ENCODE data around the gene USHBP1. TPM values are rescaled to one million over a fixed set of nuclear protein-coding genes. Genes with fewer than 3 reads are reported as not detected.
A peak's percentile ranks its signal among the peaks of the same experiment; 100 is the strongest.

USHBP1 gene
- total and polyA plus RNA-seq, 2 of the 13 experiments (the other 11 are each of a cell fraction or from before 2014, with no cell fraction given): 0.15 to 1.5 TPM

DNA sequence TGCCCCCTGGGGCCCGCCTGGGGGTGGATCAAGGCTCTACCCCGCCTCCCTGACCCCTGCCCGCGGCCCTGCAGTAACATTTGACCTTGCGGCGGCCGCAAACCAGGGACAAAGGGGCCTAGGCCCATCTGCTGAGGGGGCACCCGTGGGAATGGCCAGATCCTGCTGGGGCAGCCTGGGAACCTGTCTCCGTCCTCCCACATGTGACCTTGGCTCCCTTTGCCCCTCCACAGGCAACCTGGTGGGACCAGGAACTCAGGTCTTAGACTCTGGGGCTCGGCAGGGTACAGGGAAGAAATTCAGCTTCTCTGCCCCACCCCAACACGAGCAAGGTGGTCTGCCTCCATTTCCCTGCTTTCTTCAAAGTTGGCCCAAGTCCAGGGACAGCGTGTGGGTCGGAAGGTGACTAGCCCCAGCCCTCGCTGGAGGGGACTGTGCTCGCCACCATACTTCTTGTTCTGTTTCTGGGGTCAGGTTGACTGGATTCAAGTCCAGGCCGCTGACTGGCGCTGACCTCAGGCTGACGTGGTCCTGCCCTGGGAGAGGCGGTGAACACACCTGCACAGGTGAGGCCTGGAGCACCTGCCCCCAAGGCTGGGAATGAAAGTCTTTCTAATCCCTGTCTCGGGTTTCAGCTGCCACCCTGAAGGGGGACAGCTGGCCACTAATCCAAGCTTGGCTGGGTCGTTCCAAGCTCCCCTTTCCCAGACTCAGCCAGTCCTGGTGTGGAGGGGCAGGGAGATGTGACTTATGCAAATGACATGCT lies 16.4 kb downstream of the USHBP1 start (continued):
- TF ChIP-seq, protein P1, sequence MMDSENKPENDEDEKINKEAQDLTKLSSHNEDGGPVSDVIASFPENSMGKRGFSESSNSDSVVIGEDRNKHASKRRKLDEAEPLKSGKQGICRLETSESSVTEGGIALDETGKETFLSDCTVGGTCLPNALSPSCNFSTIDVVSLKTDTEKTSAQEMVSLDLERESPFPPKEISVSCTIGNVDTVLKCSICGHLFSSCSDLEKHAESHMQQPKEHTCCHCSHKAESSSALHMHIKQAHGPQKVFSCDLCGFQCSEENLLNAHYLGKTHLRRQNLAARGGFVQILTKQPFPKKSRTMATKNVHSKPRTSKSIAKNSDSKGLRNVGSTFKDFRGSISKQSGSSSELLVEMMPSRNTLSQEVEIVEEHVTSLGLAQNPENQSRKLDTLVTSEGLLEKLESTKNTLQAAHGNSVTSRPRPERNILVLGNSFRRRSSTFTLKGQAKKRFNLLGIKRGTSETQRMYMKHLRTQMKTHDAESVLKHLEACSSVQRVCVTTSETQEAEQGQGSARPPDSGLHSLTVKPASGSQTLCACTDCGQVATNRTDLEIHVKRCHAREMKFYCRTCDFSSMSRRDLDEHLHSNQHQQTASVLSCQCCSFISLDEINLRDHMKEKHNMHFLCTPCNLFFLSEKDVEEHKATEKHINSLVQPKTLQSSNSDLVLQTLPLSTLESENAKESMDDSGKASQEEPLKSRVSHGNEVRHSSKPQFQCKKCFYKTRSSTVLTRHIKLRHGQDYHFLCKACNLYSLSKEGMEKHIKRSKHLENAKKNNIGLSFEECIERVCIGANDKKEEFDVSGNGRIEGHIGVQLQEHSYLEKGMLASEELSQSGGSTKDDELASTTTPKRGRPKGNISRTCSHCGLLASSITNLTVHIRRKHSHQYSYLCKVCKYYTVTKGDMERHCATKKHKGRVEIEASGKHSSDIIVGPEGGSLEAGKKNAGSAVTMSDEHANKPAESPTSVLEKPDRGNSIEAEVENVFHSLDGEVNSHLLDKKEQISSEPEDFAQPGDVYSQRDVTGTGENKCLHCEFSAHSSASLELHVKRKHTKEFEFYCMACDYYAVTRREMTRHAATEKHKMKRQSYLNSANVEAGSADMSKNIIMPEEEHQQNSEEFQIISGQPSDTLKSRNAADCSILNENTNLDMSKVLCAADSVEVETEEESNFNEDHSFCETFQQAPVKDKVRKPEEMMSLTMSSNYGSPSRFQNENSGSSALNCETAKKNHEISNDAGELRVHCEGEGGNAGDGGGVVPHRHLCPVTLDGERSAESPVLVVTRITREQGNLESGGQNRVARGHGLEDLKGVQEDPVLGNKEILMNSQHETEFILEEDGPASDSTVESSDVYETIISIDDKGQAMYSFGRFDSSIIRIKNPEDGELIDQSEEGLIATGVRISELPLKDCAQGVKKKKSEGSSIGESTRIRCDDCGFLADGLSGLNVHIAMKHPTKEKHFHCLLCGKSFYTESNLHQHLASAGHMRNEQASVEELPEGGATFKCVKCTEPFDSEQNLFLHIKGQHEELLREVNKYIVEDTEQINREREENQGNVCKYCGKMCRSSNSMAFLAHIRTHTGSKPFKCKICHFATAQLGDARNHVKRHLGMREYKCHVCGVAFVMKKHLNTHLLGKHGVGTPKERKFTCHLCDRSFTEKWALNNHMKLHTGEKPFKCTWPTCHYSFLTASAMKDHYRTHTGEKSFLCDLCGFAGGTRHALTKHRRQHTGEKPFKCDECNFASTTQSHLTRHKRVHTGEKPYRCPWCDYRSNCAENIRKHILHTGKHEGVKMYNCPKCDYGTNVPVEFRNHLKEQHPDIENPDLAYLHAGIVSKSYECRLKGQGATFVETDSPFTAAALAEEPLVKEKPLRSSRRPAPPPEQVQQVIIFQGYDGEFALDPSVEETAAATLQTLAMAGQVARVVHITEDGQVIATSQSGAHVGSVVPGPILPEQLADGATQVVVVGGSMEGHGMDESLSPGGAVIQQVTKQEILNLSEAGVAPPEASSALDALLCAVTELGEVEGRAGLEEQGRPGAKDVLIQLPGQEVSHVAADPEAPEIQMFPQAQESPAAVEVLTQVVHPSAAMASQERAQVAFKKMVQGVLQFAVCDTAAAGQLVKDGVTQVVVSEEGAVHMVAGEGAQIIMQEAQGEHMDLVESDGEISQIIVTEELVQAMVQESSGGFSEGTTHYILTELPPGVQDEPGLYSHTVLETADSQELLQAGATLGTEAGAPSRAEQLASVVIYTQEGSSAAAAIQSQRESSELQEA (CRISPR knock-in tag; IDR thresholded peaks at IDR 0.05; ENCODE audit: not compliant biosample characterization): peak; percentile 34
- TF ChIP-seq, protein P2, sequence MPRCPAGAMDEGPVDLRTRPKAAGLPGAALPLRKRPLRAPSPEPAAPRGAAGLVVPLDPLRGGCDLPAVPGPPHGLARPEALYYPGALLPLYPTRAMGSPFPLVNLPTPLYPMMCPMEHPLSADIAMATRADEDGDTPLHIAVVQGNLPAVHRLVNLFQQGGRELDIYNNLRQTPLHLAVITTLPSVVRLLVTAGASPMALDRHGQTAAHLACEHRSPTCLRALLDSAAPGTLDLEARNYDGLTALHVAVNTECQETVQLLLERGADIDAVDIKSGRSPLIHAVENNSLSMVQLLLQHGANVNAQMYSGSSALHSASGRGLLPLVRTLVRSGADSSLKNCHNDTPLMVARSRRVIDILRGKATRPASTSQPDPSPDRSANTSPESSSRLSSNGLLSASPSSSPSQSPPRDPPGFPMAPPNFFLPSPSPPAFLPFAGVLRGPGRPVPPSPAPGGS (CRISPR knock-in tag; IDR thresholded peaks at IDR 0.05): peak; percentile 65; the same call in 1 of the 2 replicates
- TF ChIP-seq FOXK2 (IDR thresholded peaks at IDR 0.05) (no peak), SP5 (CRISPR knock-in tag; IDR thresholded peaks at IDR 0.05; ENCODE audit: borderline replicate concordance, low read depth) (peak; percentile 100), ZNF296 (CRISPR knock-in tag; conservative IDR thresholded peaks at IDR 0.05) (peak; percentile 82; the same call in 1 of the 2 replicates), NCOA1 (CRISPR knock-in tag; IDR thresholded peaks at IDR 0.05) (peak; percentile 93; the same call in 1 of the 2 replicates), GZF1 (CRISPR knock-in tag; IDR thresholded peaks at IDR 0.05) (no peak), ZBTB8A (CRISPR knock-in tag; IDR thresholded peaks at IDR 0.05; ENCODE audit: borderline replicate concordance, low read depth) (peak; percentile 60; the same call in 1 of the 2 replicates), ZBTB7A (CRISPR knock-in tag; IDR thresholded peaks at IDR 0.05) (peak; percentile 95), ZNF547 (CRISPR knock-in tag; IDR thresholded peaks at IDR 0.05) (no peak; the same call in 1 of the 2 replicates), SIX4 (CRISPR knock-in tag; IDR thresholded peaks at IDR 0.05) (peak; percentile 77)
- TF ChIP-seq, protein P3, sequence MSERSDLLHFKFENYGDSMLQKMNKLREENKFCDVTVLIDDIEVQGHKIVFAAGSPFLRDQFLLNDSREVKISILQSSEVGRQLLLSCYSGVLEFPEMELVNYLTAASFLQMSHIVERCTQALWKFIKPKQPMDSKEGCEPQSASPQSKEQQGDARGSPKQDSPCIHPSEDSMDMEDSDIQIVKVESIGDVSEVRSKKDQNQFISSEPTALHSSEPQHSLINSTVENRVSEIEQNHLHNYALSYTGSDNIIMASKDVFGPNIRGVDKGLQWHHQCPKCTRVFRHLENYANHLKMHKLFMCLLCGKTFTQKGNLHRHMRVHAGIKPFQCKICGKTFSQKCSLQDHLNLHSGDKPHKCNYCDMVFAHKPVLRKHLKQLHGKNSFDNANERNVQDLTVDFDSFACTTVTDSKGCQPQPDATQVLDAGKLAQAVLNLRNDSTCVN (CRISPR knock-in tag; IDR thresholded peaks at IDR 0.05; ENCODE audit: borderline replicate concordance): no peak
- TF ChIP-seq, protein P4, sequence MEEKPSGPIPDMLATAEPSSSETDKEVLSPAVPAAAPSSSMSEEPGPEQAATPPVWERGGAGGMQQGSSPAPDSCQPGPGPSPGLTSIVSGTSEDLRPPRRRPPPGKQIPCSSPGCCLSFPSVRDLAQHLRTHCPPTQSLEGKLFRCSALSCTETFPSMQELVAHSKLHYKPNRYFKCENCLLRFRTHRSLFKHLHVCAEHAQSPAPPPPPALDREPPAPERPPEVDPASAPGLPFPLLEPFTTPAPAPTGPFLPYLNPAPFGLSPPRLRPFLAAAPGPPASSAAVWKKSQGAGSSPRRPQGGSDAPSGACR (CRISPR knock-in tag; IDR thresholded peaks at IDR 0.05): peak; percentile 91
- TF ChIP-seq, protein P5, sequence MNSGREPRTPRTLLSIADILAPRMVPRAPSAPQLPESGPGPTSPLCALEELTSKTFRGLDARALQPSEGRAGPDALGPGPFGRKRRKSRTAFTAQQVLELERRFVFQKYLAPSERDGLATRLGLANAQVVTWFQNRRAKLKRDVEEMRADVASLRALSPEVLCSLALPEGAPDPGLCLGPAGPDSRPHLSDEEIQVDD (CRISPR knock-in tag; IDR thresholded peaks at IDR 0.05; ENCODE audit: borderline replicate concordance): no peak

Measured in HepG2 (cell line).